LNCAP (cell line): ENCODE measurements around the gene SNTA1.

Source experiments
- CTCF ChIP-seq: fragments of 450-650 bp; IDR thresholded peaks from 2 replicates; pipeline ENCODE4 v1.5.1; 2017; ENCODE audit warnings: mild to moderate bottlenecking

Gene SNTA1

GRCh38 chr20:33400812-33401183 is 42.8 kb downstream of the SNTA1 start:
- peak; percentile 46 for TF ChIP-seq CTCF

DNA sequence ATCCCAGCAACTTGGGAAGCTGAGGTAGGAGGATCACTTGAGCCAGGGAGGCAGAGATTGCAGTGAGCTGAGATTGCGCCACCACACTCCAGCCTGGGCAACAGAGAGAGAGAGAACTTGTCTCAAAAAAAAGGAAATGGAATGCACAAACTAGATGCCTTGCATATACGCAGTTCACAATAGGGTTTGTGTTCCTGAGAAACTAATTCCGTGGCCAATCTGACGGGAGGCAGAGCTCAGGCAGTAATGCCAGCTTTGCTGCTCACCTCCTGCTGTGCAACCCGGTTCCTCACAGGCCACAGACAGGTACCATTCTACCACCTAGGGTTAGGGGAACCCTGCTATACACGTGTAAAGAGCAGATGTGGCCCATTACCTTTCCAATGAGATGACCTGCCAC is 43.6 kb downstream of the SNTA1 start:
- no peak for TF ChIP-seq CTCF

DNA sequence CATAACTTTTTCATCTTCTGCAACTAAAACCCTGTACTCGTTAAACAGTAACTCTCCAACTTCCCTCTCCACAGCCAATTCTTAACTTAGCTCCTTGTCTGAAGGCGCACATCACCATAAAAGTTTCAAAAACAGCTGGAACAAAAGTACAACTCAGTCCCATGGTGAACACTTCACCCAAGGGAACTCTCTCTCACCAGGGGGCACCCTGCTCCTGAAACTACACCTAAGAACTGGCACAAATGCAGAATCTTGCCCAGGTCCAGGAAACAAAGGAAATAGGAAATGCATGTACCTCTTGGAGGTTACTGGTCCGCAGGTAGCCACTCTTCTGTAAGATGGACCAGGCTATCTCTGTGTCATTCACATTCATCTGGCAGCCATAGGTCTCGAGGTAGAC is 48.8 kb downstream of the SNTA1 start:
- no peak for TF ChIP-seq CTCF

DNA sequence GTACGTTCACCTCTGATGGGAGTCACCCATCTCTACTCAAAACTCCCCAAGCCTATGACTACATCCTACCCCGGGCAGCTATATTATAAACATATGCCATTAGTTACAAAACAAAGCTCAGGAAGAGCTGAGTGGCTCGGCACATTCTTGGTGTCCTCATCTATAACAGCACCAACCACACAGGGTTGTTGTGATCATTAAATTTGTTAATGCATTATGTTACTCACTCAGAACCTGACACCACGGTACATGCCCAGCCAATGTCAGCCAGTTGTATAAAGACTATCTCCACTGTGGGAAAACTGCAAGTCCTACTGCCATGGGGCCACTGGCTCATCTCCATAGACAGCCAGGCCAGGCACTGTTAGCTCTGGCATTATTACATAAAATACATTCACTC is 50.0 kb downstream of the SNTA1 start:
- TF ChIP-seq CTCF: no peak

GRCh38 chr20:33391722-33392415 is 51.7 kb downstream of the SNTA1 start:
- no peak for TF ChIP-seq CTCF

- no peak for TF ChIP-seq CTCF
Observed at GRCh38 chr20:33388268-33388667, 55.3 kb downstream of the SNTA1 start.

DNA sequence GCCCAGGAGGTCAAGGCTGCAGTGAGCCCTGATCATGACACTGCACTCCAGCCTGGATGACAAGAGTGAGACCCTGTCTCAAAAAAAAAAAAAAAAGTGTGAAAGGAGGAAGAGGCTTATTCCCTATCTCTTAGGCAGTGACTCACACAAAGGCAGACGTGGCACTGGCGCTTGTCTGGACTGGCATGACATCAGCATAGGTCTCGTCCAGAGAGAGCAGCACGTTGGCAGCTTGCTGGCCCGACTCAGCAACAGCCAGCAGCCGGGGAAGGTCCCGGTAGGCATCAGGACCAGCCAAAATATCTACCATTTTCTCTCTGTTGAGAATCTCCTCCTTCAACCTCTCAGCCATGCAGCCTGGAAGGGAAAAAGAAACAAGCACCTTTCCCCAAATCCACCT is 56.4 kb downstream of the SNTA1 start:
- TF ChIP-seq CTCF: no peak

DNA sequence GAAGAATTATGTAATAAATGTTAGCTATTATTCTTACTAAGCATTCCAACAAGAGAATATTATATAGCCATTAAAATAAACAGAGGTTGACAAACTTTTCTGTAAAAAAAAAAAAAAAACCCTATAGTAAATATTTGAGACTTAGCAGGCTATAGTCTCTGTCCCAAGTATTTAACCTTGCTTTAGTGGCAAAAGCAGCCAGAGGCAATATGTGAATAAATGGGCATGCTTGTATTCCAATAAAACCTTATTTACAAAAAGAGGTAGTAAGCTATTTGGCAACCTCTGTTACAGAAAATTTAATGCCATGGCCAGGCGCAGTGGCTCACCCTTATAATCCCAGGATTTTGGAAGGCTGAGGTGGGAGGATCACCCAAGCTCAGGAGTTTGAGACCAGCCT is 56.9 kb downstream of the SNTA1 start:
- TF ChIP-seq CTCF: no peak
